ENCODE data around the gene ARHGAP33. TPM values are rescaled to one million over a fixed set of nuclear protein-coding genes. Genes with fewer than 3 reads are reported as not detected.
A peak's percentile ranks its signal among the peaks of the same experiment; 100 is the strongest.

Gene ARHGAP33
- polyA plus RNA-seq, 2 of the 4 experiments (the other 2 are of a cell fraction) = 0.84 to 6.1 TPM

DNA sequence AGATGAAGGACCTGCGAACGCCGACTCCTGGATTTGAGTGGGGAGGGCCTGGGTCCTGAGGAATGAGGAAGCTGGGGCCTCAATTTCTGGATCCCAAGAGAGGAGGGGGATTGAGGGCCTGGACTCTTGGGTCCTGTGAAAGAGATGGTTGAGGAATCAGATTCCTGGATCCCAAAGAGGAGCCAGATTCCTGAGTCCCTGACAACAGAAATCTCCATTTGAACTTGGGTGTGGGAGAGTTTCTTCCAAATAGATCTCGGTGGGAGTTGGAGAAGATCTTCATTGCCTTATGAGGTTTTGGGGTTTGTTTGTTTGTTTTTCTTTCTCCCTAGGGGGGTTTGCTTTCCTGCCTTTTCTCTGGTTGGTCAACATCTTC is 29.3 kb upstream of the ARHGAP33 start:
- H3K9me3 ChIP-seq = no peaks in the 10 kb centered on the region
- peaks cover 34% of the 10 kb centered on the region for H3K4me1 ChIP-seq
- ChIA-PET CTCF (interaction anchor here (0.5 to 3.8 kb wide), 13 partner anchors 9 to 197 kb away, joined by 3 to 29 read pairs (median 5); no protein-coding TSS in a partner anchor), POLR2A (interaction anchor here (0.8 to 1.5 kb wide), 10 partner anchors 11 to 746 kb away, joined by 3 to 10 read pairs (median 4); partner anchors contain the start of genes COX6B1, GRAMD1A and PROSER3)
- TF ChIP-seq FOSB (CRISPR knock-in tag; IDR thresholded peaks at IDR 0.05) (no peak), PHF8 (IDR thresholded peaks at IDR 0.05; ENCODE audit: borderline replicate concordance, low read depth) (no peak), SMC3 (IDR thresholded peaks at IDR 0.05) (no peak), NR3C1 (IDR thresholded peaks at IDR 0.05) (no peak), CHD2 (IDR thresholded peaks at IDR 0.05; ENCODE audit: low read length, partially characterized antibody) (no peak), HOXB5 (CRISPR knock-in tag; IDR thresholded peaks at IDR 0.05) (no peak), HOXA7 (CRISPR knock-in tag; IDR thresholded peaks at IDR 0.05) (no peak), NFE2L2 (conservative IDR thresholded peaks at IDR 0.05; ENCODE audit: low read length) (no peak), ELK1 (IDR thresholded peaks at IDR 0.05; ENCODE audit: low read depth, low read length) (no peak), SREBF2 (IDR thresholded peaks at IDR 0.05) (no peak), RFX5 (IDR thresholded peaks at IDR 0.05) (no peak), POLR2A (IDR thresholded peaks at IDR 0.05; ENCODE audit: low read length) (no peak), MAZ (IDR thresholded peaks at IDR 0.05; ENCODE audit: borderline replicate concordance, low read depth, low read length) (no peak), RCOR1 (IDR thresholded peaks at IDR 0.05; ENCODE audit: low read depth, low read length) (no peak)
- TF ChIP-seq, protein P1, sequence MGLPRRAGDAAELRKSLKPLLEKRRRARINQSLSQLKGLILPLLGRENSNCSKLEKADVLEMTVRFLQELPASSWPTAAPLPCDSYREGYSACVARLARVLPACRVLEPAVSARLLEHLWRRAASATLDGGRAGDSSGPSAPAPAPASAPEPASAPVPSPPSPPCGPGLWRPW (IDR thresholded peaks at IDR 0.05) = no peak
- TF ChIP-seq, protein P2, sequence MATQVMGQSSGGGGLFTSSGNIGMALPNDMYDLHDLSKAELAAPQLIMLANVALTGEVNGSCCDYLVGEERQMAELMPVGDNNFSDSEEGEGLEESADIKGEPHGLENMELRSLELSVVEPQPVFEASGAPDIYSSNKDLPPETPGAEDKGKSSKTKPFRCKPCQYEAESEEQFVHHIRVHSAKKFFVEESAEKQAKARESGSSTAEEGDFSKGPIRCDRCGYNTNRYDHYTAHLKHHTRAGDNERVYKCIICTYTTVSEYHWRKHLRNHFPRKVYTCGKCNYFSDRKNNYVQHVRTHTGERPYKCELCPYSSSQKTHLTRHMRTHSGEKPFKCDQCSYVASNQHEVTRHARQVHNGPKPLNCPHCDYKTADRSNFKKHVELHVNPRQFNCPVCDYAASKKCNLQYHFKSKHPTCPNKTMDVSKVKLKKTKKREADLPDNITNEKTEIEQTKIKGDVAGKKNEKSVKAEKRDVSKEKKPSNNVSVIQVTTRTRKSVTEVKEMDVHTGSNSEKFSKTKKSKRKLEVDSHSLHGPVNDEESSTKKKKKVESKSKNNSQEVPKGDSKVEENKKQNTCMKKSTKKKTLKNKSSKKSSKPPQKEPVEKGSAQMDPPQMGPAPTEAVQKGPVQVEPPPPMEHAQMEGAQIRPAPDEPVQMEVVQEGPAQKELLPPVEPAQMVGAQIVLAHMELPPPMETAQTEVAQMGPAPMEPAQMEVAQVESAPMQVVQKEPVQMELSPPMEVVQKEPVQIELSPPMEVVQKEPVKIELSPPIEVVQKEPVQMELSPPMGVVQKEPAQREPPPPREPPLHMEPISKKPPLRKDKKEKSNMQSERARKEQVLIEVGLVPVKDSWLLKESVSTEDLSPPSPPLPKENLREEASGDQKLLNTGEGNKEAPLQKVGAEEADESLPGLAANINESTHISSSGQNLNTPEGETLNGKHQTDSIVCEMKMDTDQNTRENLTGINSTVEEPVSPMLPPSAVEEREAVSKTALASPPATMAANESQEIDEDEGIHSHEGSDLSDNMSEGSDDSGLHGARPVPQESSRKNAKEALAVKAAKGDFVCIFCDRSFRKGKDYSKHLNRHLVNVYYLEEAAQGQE (IDR thresholded peaks at IDR 0.05) = no peak
- TF ChIP-seq, protein P3, sequence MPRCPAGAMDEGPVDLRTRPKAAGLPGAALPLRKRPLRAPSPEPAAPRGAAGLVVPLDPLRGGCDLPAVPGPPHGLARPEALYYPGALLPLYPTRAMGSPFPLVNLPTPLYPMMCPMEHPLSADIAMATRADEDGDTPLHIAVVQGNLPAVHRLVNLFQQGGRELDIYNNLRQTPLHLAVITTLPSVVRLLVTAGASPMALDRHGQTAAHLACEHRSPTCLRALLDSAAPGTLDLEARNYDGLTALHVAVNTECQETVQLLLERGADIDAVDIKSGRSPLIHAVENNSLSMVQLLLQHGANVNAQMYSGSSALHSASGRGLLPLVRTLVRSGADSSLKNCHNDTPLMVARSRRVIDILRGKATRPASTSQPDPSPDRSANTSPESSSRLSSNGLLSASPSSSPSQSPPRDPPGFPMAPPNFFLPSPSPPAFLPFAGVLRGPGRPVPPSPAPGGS (IDR thresholded peaks at IDR 0.05) = no peak
- H3K4me2 ChIP-seq = peak overlapping the region; percentile 83
- FAIRE-seq = no peak
- peak overlapping the region; percentile 93 to 97 for H3K27ac ChIP-seq
- peak overlapping the region; percentile 79 for H3K4me3 ChIP-seq
- no peak for DNase-seq (ENCODE audit: low read depth in 1 of 2, low spot score in 1 of 2)
- no peak for ATAC-seq
- 14% methylated on average over 4 of the region's 4 CpGs for WGBS (ENCODE audit: missing lambda C conversion rate)

DNA sequence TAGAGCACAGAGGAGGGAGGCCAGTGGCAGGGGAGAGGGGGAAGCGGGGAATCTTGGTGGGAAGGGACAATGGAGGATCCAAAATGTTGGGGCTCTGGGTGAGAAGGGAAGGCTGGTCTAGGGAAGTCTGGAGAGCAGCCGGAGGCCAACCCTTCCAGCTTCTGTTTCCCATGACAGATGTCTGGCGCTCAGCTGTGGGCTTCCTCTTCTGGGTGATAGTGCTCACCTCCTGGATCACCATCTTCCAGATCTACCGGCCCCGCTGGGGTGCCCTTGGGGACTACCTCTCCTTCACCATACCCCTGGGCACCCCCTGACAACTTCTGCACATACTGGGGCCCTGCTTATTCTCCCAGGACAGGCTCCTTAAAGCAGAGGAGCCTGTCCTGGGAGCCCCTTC is 28.8 kb upstream of the ARHGAP33 start:
- Histone ChIP-seq H3K9me3 (no peaks in the 10 kb centered on the region), H3K4me3 (peak overlapping the region; percentile 79), H3K27ac (peak overlapping the region in 1 of 2 experiments; percentile 93; a peak in 3 of 6 replicates), H3K4me2 (peak overlapping the region; percentile 83), H3K4me1 (peaks cover 29% of the 10 kb centered on the region)
- FAIRE-seq (no peak), ATAC-seq (no peak), DNase-seq (ENCODE audit: low read depth in 1 of 2, low spot score in 1 of 2) (no peak)
- ChIA-PET CTCF (interaction anchor here (0.8 to 3.8 kb wide), 6 partner anchors 9 to 185 kb away, joined by 3 to 29 read pairs (median 8); no protein-coding TSS in a partner anchor), POLR2A (no interaction called here)
- 78% methylated on average over 5 of the region's 5 CpGs for WGBS (ENCODE audit: missing lambda C conversion rate)
- TF ChIP-seq NFE2L2 (conservative IDR thresholded peaks at IDR 0.05; ENCODE audit: low read length) (no peak), JUNB (IDR thresholded peaks at IDR 0.05) (no peak), TFCP2L1 (CRISPR knock-in tag; IDR thresholded peaks at IDR 0.05) (no peak), KDM1A (IDR thresholded peaks at IDR 0.05; ENCODE audit: low read depth) (no peak), FOSL2 (IDR thresholded peaks at IDR 0.05) (no peak), FOSL2 (CRISPR knock-in tag; IDR thresholded peaks at IDR 0.05) (no peak), ZNF302 (CRISPR knock-in tag; IDR thresholded peaks at IDR 0.05) (no peak), ZC3H11A (IDR thresholded peaks at IDR 0.05) (no peak)

All from A549 (cell line).